GM12878 (cell line): ENCODE data around the gene LCLAT1. TPM values are rescaled to one million over a fixed set of nuclear protein-coding genes. Genes with fewer than 3 reads are reported as not detected.

Source experiments
- ATAC-seq: fragments of 200-7000 bp; cut with Tn5 transposase; 3 replicates; pipeline ENCODE4 v1.9.1; 2020; ENCODE audit warnings: mild to moderate bottlenecking, moderate library complexity
- BruUV-seq: library from RNA; stranded (reverse); fragments of 400-500 nt; replicated peaks from 2 replicates; lab custom pipeline; 2021; lab: Mats Ljungman, UMichigan
- CTCF ChIA-PET: fragments of 300-600 bp; sonication (Branson Sonifier 250); formaldehyde crosslinking; extraction: SDS; loops from one replicate; lab custom pipeline; 2021; ENCODE audit warnings: inconsistent platforms; lab: Yijun Ruan, JAX
- POLR2A ChIA-PET: fragments of 350-600 bp; formaldehyde crosslinking; extraction: SDS; loops from one replicate; lab custom pipeline; 2021; ENCODE audit warnings: inconsistent platforms; lab: Charles Lee
- RAD21 ChIA-PET: fragments of 300-600 bp; sonication (Branson Sonifier 250); formaldehyde crosslinking; loops from one replicate; lab custom pipeline; 2023; ENCODE audit warnings: antibody characterized with exemption; ENCODE audit not compliant: unreplicated experiment; lab: Charles Lee
- SMC1A ChIA-PET: fragments of 300-600 bp; sonication (Branson Sonifier 250); formaldehyde crosslinking; loops from one replicate; lab custom pipeline; 2023; ENCODE audit not compliant: unreplicated experiment, uncharacterized antibody; lab: Charles Lee
- DNase-seq: peaks from one replicate; pipeline ENCODE4 v3.0.0-alpha.2; 2011; ENCODE audit warnings: low read depth, low spot score
- FAIRE-seq: peaks from 3 replicates; lab custom pipeline; 2011; peaks lifted over from hg19 to GRCh38; lab: Jason Lieb, UNC
- H2AFZ ChIP-seq: 2 replicates; pipeline ENCODE4 v1.6.0; 2011; ENCODE audit warnings: low read depth, low read length, control low read depth; ENCODE audit not compliant: control insufficient read depth
- H3K27ac ChIP-seq: 2 replicates; pipeline ENCODE4 v1.5.1; 2011; ENCODE audit warnings: control low read depth; ENCODE audit not compliant: control insufficient read depth, insufficient read depth
- H3K27me3 ChIP-seq, 2 experiments: replicated peaks in 1 of 2; 2 replicates each; pipeline versions ENCODE4 v1.6.0 to v1.6.1; 2011; ENCODE audit warnings: low read length in 1 of 2; ENCODE audit not compliant: control insufficient read depth in 2 of 2, insufficient read depth in 2 of 2
- H3K36me3 ChIP-seq, 2 experiments: 2 replicates each; pipeline ENCODE4 v1.5.1; 2011; ENCODE audit warnings: low read length in 1 of 2; ENCODE audit not compliant: control insufficient read depth in 2 of 2, insufficient read depth in 2 of 2
- H3K4me1 ChIP-seq: 2 replicates; pipeline ENCODE4 v1.6.1; 2011; ENCODE audit warnings: mild to moderate bottlenecking, low read length, moderate library complexity, mixed read lengths; ENCODE audit not compliant: control insufficient read depth, insufficient read depth
- H3K4me2 ChIP-seq: 2 replicates; pipeline ENCODE4 v1.6.0; 2011; ENCODE audit warnings: control low read depth; ENCODE audit not compliant: control insufficient read depth, insufficient read depth
- H3K4me3 ChIP-seq: fragments of 200-600 bp; sonication (generic); 2 replicates; pipeline ENCODE4 v1.5.1; 2016
- H3K79me2 ChIP-seq: 2 replicates; pipeline ENCODE4 v1.6.0; 2011; ENCODE audit warnings: low read length; ENCODE audit not compliant: control insufficient read depth, insufficient read depth
- H3K9ac ChIP-seq: 2 replicates; pipeline ENCODE4 v1.8.0; 2011; ENCODE audit warnings: low read length, control low read depth, mixed read lengths; ENCODE audit not compliant: control insufficient read depth, insufficient read depth
- H3K9me3 ChIP-seq: replicated peaks from 3 replicates; pipeline ENCODE4 v1.5.1; 2011; ENCODE audit warnings: mild to moderate bottlenecking, low read length; ENCODE audit not compliant: control insufficient read depth, insufficient read depth
- H4K20me1 ChIP-seq: 2 replicates; pipeline ENCODE4 v1.6.0; 2011; ENCODE audit not compliant: control insufficient read depth, insufficient read depth
- CEBPB ChIP-seq, 2 experiments: fragments of 150-350 bp in 1 of 2; IDR thresholded peaks; 2 replicates each; pipeline ENCODE4 v1.6.1; 2012 to 2014; ENCODE audit warnings: low read depth in 2 of 2, low read length in 2 of 2, borderline replicate concordance in 1 of 2, inconsistent platforms in 1 of 2
- EZH2 ChIP-seq: IDR thresholded peaks from 2 replicates; pipeline ENCODE4 v1.6.1; 2012; ENCODE audit warnings: low read depth, mild to moderate bottlenecking, control low read depth, inconsistent platforms, low read length, borderline replicate concordance; ENCODE audit not compliant: control insufficient read depth
- NFYB ChIP-seq: IDR thresholded peaks from 2 replicates; pipeline ENCODE4 v1.6.1; 2011; ENCODE audit warnings: low read depth, mild to moderate bottlenecking, low read length, improper control_type of control experiment, moderate library complexity; ENCODE audit not compliant: insufficient read depth
- POLR2AphosphoS5 ChIP-seq: IDR thresholded peaks from 2 replicates; pipeline ENCODE4 v1.6.1; 2011; ENCODE audit warnings: mild to moderate bottlenecking, low read length, inconsistent platforms
- RAD21 ChIP-seq: IDR thresholded peaks from 2 replicates; pipeline ENCODE4 v1.6.1; 2011; ENCODE audit warnings: mild to moderate bottlenecking, low read depth, low read length, moderate library complexity; ENCODE audit not compliant: insufficient read depth
- RAD51 ChIP-seq: fragments of 450-650 bp; IDR thresholded peaks from 2 replicates; pipeline ENCODE4 v1.6.1; 2016; ENCODE audit warnings: moderate library complexity, mild to moderate bottlenecking, inconsistent platforms
- SMC3 ChIP-seq: IDR thresholded peaks from 2 replicates; pipeline ENCODE4 v1.6.1; 2011; ENCODE audit warnings: low read length, improper control_type of control experiment, borderline replicate concordance
- WGBS: methylation state at CpG from one replicate; pipeline ENCODE4 v1.1.6; 2016; ENCODE audit warnings: low lambda C conversion rate; ENCODE audit not compliant: insufficient replicate concordance, insufficient coverage; ENCODE audit errors: missing lambda C conversion rate; 5-methylcytosine and 5-hydroxymethylcytosine counted together
- in situ Hi-C: fragments of 300-500 bp; cut with MboI; formaldehyde crosslinking; loops from 9 replicates; pipeline ENCODE4 v1.14.3; 2018; ENCODE audit warnings: mixed read lengths
- intact Hi-C: fragments of 100-400 bp; cut with micrococcal nuclease; formaldehyde crosslinking; loops from one replicate; pipeline ENCODE4 v1.14.2; 2022; ENCODE audit not compliant: unreplicated experiment
- polyA plus RNA-seq, 11 experiments: library from polyadenylated mRNA; depleted of rRNA in 4 of 11; unstranded in 6 of 11; stranded (reverse) in 5 of 11; fragments of >200 nt; fragmentation: Nextera tagmentation in 4 of 11; fragmentation: Illumina TruSeq in 1 of 11; extraction: Ambion mirVana in 4 of 11; extraction: Trizol in 1 of 11; gene quantifications; 1 replicate in 1 of 11; 2 replicates in 10 of 11; pipeline versions ENCODE4 v1.2.1 to v1.2.3, GENCODE V29; 2011 to 2016; ENCODE audit warnings: inconsistent platforms in 2 of 11, missing spikeins in 2 of 11, low read depth in 1 of 11
- total RNA-seq, 4 experiments: library from RNA; depleted of rRNA in 3 of 4; stranded (reverse); fragments of >200 nt in 3 of 4; fragmentation: Illumina TruSeq in 1 of 4; extraction: Trizol in 1 of 4; gene quantifications; 2 replicates each; pipeline versions ENCODE4 v1.2.1 to v1.2.3, GENCODE V29; 2013 to 2021
- TF ChIP-seq, protein P1 (sequence below): fragments of 450-650 bp; IDR thresholded peaks from 2 replicates; pipeline ENCODE4 v1.6.1; 2018; ENCODE audit warnings: mild to moderate bottlenecking, low read depth, moderate library complexity; ENCODE audit not compliant: partially characterized antibody

Gene LCLAT1
- total and polyA plus RNA-seq, 10 of the 15 experiments (the other 5 are each of a cell fraction or from before 2014, with no cell fraction given) = 8.1 to 33.0 (median 15.9) TPM

DNA sequence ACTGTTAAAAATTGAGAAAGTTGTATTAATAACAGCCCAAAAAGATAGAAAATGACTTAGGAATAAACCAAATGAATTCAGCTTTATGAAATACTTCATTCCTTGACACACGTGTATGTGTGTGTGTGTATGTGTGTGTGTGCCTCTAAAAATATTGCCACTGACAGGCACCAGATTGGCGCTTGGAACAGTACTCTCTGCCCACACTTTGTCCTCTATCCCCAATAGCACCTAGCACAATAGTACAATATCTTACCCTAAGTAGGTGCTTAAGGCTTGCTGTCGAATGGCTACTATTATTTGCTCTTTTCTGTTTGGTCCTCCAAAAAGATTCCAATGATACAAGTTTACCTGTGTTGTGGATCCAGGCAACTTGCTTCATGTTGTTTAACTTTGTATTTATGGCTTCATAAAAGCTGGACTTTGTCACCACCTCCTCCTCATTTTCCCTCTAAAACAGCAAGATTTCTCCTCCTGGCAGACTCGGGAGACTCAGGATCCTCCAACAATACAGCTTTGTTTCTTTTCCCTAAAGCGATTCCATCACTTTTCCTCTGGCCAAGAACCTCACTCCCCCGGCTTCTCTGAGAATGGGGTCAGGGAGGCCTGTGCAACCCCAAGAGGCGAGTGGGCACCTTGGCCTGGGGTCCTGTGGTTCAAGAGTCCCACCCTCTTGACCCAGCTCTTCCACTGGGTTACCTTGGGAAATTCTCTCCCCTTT is 43.3 kb upstream of the LCLAT1 start:
- Histone ChIP-seq H4K20me1 (no peaks in the 10 kb centered on the region), H3K9me3 (no peaks in the 10 kb centered on the region), H3K4me1 (no peaks in the 10 kb centered on the region), H3K27me3 (no peaks in the 10 kb centered on the region; a peak in 1 of 4 replicates), H3K27ac (no peak overlapping the region), H3K4me2 (no peak overlapping the region), H2AFZ (no peak overlapping the region), H3K4me3 (no peak overlapping the region), H3K9ac (no peak overlapping the region), H3K79me2 (no peaks in the 10 kb centered on the region), H3K36me3 (no peaks in the 10 kb centered on the region)
- WGBS = 49% methylated on average over 7 of the region's 7 CpGs
- no TSS peak for BruUV-seq
- CTCF ChIA-PET = interaction anchor here (1.0 kb wide), 1 partner anchor 11 kb away, joined by 3 read pairs; no protein-coding TSS in a partner anchor
- no peak for DNase-seq
- TF ChIP-seq NFYB (no peak), SMC3 (no peak), RAD51 (no peak), EZH2 (no peak), POLR2AphosphoS5 (no peak), RAD21 (no peak), CEBPB (IDR thresholded peaks at IDR 0.05; ENCODE audit: borderline replicate concordance in 1 of 2, low read depth in 2 of 2, low read length in 2 of 2) (no peak)
- TF ChIP-seq, protein P1, sequence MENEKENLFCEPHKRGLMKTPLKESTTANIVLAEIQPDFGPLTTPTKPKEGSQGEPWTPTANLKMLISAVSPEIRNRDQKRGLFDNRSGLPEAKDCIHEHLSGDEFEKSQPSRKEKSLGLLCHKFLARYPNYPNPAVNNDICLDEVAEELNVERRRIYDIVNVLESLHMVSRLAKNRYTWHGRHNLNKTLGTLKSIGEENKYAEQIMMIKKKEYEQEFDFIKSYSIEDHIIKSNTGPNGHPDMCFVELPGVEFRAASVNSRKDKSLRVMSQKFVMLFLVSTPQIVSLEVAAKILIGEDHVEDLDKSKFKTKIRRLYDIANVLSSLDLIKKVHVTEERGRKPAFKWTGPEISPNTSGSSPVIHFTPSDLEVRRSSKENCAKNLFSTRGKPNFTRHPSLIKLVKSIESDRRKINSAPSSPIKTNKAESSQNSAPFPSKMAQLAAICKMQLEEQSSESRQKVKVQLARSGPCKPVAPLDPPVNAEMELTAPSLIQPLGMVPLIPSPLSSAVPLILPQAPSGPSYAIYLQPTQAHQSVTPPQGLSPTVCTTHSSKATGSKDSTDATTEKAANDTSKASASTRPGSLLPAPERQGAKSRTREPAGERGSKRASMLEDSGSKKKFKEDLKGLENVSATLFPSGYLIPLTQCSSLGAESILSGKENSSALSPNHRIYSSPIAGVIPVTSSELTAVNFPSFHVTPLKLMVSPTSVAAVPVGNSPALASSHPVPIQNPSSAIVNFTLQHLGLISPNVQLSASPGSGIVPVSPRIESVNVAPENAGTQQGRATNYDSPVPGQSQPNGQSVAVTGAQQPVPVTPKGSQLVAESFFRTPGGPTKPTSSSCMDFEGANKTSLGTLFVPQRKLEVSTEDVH = no peak
- in situ Hi-C loops (no loop called here), intact Hi-C loops (no loop called here)
- RAD21 ChIA-PET = no interaction called here
- FAIRE-seq = no peak
- POLR2A ChIA-PET = no interaction called here
- ATAC-seq = no peak
- SMC1A ChIA-PET = interaction anchor here (0.7 to 2.6 kb wide), 3 partner anchors 9 to 19 kb away, joined by 4 to 6 read pairs (median 5); no protein-coding TSS in a partner anchor
